NOMO-1 (cell line): ENCODE data around the gene ABCA7.

Experiments
- DNase-seq, 2 experiments: peaks; one replicate each; lab custom pipeline; 2025; ENCODE audit not compliant: unreplicated experiment in 2 of 2; lab: John Stamatoyannopoulos, UW

ABCA7 gene

DNA sequence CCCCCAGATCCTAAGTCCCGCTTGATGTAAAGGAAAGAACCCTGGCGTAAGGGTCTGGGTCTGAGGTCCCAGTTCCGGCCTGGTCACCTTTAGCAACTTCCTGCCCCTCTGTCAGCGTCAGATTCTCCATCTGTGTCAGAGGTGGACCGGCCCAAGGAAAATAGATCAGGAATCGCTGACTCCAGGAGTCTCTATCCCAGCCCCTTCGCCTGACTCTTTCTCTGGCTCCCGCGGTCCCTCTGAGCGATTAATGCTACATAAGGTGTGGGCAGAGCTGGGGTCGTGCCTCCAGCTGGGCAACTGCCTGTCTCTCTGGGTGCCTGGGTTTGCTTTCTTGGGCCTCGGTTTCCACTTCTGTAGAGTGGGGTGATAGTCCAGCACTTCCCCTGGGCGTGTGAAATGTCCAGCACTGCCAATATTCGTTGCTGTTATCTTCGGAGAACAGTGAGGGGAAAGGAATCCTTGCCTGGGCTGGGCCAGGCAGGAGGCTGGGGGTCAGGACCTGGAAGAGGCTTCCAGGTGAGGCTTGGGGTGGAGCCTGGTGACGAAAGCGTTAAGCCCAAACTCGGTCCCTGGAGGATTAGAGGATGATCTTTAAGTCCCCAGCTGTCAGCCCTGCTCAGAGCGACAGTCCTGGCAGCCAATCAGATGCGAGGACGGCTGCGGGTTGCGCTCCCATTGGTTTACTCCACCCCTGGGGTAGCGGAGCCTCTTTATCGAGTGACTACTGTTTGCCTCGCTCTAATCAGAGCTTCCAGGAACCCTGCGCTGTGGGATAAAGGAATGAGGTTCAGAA is 767 bp downstream of the ABCA7 start:
- DNase-seq, result peak; percentile 76 to 85

DNA sequence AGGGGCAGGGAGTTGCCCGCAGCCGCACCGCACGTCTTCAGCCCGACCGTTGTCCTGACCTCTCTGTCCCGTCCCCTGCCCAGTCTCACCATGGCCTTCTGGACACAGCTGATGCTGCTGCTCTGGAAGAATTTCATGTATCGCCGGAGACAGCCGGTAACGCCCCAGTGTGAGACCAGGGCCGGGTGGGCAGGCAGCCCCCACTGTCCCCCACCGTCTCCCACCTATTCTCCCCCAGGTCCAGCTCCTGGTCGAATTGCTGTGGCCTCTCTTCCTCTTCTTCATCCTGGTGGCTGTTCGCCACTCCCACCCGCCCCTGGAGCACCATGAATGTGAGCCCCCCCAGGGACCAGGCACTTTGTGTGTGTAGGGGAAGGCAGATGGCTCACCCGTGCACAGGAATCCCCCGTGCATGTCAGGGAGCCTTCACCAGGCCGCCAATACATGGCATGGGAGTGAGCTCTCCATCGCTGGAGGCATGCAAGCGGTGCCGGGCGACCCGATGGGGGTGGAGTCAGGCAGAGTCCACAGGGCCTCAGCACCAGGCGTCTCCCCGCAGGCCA is 1.4 kb downstream of the ABCA7 start:
- no peak for DNase-seq

DNA sequence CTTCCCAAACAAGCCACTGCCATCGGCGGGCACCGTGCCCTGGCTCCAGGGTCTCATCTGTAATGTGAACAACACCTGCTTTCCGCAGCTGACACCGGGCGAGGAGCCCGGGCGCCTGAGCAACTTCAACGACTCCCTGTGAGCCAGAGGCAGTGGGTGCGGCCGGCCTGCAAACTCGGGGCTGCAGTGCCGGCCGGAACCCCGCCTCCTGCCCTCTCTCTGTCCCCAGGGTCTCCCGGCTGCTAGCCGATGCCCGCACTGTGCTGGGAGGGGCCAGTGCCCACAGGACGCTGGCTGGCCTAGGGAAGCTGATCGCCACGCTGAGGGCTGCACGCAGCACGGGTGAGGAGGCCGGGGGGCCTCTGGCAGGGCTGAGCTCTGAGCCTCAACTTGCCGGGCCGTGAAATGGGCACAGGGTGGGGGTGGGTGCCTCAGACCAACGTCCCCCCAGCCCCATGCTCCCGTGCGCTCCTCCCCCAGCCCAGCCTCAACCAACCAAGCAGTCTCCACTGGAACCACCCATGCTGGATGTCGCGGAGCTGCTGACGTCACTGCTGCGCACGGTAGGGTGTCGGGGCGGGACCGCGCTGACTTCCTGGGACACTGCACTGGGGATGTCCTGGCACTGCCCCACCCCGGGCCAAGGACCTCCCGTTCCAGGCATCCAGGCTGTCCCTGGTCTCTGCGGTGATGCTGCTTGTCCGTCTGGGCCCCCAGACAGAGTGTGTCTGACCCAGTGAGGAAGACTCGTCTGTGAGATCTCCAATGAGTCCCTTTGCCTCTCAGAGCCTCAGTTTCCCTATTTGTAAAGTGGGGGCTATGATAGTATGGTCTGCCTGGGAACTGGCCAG is 2.2 kb downstream of the ABCA7 start:
- no peak for DNase-seq

DNA sequence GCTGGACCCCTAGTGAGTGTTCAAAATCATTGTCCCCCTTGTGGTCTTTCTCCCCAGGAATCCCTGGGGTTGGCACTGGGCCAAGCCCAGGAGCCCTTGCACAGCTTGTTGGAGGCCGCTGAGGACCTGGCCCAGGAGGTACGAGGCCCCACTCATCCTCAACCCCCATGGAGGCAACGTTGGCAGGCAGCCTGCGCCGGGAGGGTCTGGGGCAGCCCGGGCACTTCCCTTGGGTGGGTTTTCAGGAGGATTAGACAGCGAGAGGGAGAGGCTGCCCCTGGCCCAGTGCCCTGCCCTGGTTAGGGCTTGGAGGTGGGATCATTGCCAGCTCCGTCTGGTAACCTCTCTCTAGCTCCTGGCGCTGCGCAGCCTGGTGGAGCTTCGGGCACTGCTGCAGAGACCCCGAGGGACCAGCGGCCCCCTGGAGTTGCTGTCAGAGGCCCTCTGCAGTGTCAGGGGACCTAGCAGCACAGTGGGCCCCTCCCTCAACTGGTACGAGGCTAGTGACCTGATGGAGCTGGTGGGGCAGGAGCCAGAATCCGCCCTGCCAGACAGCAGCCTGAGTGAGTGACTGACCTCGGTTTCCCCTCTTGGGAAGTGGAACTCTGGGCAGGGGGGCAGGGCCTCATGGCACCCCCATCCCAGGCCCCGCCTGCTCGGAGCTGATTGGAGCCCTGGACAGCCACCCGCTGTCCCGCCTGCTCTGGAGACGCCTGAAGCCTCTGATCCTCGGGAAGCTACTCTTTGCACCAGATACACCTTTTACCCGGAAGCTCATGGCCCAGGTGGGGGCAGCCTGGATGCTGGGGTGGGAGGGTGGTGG is 3.0 kb downstream of the ABCA7 start:
- DNase-seq, result no peak

DNA sequence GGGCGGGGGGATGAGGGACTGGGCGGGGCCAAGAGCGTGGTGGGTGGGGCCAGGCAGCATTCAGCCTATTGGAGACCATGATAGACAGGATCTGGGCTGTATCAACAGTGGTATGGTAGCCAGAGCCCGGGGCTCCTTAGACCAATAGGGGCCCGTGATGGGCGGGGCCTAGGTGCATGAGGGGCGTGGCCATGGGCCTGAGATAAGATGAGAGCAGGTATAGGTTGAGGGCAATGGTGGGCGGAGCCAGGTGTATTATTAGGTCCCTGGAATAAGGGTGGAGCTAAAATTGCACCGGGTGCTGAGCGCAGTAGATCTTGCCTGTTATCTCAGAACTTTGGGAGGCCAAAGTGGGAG is 5.3 kb downstream of the ABCA7 start:
- DNase-seq, result no peak

DNA sequence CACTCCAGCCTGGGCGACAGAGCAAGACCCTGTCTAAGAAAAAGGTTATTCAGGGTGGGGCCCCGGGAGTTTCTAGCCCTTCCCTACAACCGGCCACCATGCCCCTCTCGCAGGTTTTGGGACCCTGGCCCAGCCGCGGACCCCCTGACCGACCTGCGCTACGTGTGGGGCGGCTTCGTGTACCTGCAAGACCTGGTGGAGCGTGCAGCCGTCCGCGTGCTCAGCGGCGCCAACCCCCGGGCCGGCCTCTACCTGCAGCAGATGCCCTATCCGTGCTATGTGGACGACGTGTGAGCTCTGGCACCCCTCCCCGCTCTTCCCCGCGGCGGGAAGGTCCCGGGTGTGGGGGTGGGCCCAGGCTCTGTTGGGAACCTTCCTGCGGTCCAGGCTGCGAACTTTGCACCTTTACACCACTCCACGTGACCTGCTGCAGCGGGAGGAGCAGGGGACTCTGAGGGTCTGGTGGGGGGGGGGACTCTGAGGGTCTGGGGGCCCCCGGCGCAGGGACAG is 6.3 kb downstream of the ABCA7 start:
- DNase-seq, result no peak

DNA sequence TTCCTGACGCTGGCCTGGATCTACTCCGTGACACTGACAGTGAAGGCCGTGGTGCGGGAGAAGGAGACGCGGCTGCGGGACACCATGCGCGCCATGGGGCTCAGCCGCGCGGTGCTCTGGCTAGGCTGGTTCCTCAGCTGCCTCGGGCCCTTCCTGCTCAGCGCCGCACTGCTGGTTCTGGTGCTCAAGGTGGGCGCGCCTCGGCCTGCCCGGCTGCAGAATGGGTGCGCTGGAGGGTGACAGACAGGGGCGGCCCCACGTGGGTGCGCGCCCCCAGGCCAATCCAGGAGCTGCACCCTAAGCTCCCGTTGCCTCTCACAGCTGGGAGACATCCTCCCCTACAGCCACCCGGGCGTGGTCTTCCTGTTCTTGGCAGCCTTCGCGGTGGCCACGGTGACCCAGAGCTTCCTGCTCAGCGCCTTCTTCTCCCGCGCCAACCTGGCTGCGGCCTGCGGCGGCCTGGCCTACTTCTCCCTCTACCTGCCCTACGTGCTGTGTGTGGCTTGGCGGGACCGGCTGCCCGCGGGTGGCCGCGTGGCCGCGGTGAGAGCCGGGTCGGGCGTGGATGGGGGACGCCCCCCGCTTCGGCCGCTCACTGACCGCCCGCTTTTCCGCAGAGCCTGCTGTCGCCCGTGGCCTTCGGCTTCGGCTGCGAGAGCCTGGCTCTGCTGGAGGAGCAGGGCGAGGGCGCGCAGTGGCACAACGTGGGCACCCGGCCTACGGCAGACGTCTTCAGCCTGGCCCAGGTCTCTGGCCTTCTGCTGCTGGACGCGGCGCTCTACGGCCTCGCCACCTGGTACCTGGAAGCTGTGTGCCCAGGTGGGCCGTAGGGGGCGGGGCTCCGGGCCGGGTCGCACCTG is 7.2 kb downstream of the ABCA7 start:
- no peak for DNase-seq

DNA sequence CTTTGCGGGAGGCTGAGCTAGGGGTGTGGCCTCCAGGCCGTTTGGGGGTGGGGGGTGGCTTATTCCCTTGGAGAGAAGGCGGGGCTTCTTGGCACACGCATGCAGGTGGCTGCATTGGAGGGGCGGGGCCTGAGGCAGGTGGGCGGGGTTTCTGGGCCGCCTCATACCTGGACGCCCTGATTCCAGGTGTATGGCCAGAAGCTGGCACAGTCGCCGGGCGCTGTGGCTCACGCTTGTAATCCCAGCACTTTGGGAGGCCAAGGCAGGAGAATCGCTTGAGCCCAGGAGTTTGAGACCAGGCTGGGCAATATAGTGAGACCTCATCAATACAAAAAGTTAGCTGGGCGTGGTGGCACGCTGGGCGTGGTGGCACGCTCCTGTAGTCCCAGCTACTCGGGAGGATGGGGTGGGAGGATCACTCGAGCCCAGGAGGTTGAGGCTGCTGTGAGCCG is 7.8 kb downstream of the ABCA7 start:
- no peak for DNase-seq

DNA sequence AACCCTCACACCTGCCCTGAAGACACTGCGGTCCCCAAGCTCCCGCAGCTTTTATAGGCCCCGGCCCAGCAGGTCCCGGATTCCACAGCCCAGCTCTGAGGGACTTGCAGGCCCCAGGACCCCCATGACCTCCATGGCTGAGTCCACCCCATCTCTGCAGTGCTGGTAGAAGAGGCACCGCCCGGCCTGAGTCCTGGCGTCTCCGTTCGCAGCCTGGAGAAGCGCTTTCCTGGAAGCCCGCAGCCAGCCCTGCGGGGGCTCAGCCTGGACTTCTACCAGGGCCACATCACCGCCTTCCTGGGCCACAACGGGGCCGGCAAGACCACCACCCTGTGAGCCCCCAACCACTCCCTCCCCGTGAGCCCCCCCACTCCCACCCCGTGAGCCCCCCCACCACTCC is 9.2 kb downstream of the ABCA7 start:
- no peak for DNase-seq

DNA sequence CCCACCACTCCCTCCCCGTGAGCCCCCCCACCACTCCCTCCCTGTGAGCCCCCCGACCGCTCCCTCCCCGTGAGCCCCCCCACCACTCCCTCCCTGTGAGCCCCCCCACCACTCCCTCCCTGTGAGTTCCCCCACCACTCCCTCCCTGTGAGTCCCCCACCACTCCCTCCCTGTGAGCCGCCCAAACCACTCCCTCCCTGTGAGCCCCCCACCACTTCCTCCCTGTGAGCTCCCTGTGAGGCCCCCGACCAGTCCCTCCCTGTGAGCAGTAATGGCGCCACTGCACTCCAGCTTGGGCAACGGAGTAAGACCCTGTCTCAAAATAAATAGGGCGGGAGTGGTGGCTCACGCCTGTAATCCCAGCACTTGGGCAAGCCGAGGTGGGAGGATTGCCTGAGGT is 9.9 kb downstream of the ABCA7 start:
- DNase-seq, result no peak

DNA sequence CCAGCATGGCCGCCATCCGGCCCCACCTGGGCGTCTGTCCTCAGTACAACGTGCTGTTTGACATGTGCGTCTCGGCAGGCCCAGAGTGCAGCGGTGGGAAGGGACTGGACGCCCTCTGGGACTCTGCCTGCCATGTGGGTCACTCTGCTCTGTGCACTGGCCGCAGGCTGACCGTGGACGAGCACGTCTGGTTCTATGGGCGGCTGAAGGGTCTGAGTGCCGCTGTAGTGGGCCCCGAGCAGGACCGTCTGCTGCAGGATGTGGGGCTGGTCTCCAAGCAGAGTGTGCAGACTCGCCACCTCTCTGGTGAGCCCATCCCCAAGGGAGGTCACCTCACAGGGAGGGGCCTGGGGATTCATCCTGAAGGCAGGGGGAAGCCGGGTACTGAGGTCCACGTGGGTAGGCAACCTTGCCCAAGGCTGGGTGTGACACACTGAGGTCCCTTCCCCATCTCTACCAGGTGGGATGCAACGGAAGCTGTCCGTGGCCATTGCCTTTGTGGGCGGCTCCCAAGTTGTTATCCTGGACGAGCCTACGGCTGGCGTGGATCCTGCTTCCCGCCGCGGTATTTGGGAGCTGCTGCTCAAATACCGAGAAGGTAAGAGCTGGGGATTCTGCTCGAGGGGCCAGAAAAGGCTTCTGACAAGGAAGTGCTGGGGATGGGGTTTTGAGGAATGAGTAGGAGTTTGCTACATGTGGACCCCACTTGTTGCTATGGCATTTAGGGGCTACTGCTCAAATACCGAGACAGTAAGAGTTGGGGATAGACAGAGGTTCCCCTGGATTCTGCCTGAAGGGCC is 11.3 kb downstream of the ABCA7 start:
- DNase-seq, result no peak

DNA sequence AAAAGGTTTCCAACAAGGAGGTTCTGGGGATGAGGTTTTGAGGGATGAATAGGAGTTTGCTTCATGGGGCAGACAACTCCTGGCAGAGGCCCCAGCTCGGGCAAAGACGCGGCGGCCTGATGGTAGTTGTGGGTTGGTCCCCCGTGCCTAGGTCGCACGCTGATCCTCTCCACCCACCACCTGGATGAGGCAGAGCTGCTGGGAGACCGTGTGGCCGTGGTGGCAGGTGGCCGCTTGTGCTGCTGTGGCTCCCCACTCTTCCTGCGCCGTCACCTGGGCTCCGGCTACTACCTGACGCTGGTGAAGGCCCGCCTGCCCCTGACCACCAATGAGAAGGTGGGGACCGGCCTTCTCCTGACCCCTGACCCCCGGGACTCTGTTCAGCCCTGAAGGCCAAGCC is 11.9 kb downstream of the ABCA7 start:
- no peak for DNase-seq

DNA sequence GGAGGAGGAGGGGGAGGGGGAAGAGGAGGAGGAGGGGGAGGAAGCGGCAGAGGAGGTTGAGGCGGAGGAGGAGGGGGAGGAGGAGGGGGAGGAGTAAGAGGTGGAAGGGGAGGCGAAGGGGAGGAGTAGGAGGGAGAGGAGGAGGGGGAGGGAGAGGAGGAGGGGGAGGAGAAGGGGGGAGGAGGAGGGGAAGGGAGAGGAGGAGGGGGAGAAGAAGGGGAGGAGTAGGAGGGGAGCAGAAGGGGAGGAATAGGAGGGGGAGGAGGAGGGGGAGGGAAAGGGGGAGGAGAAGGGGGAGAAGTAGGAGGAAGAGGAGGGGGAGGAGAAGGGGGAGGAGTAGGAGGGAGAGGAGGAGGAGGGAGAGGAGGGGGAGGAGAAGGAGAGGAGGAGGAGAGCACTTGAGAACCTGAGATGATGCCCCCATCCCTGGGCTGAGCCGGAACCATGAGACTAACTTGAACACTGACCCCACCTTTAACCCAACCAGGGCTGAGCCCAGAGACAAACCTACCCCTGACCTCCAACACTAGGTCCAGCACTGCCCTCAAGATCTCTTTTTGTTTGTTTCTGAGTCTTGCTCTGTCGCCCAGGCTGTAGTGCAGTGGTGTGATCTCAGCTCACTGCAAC is 12.6 kb downstream of the ABCA7 start:
- DNase-seq, result no peak

DNA sequence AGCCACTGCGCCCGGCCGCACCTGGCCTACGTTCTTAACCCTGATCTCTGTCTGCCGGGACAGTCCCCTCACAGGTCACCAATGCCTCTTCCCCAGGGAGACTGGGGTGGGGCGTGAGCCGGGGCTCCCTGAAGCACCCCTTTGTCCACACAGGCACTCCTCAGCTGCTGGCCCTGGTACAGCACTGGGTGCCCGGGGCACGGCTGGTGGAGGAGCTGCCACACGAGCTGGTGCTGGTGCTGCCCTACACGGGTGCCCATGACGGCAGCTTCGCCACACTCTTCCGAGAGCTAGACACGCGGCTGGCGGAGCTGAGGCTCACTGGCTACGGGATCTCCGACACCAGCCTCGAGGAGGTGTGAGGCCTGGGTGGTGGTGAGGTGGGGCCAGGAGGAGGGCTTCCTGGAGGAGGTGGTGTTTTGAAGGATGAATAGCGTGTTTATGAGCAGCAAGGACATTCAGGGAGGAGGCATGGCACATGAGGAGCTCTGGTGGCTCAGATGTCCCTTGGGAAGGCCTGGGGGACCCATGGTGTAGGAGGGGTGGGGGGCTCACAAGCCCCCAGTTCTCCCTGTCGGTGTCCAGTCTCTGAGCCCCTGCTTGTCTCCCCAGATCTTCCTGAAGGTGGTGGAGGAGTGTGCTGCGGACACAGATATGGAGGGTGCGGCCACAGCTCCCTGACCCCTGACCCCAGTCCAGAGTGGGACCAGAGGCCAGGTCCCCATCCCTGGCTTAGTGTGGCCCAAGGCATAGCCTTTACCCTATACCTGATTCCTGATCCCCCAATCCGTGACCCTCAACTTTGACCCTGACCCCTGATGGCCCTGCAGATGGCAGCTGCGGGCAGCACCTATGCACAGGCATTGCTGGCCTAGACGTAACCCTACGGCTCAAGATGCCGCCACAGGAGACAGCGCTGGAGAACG is 13.5 kb downstream of the ABCA7 start:
- no peak for DNase-seq

DNA sequence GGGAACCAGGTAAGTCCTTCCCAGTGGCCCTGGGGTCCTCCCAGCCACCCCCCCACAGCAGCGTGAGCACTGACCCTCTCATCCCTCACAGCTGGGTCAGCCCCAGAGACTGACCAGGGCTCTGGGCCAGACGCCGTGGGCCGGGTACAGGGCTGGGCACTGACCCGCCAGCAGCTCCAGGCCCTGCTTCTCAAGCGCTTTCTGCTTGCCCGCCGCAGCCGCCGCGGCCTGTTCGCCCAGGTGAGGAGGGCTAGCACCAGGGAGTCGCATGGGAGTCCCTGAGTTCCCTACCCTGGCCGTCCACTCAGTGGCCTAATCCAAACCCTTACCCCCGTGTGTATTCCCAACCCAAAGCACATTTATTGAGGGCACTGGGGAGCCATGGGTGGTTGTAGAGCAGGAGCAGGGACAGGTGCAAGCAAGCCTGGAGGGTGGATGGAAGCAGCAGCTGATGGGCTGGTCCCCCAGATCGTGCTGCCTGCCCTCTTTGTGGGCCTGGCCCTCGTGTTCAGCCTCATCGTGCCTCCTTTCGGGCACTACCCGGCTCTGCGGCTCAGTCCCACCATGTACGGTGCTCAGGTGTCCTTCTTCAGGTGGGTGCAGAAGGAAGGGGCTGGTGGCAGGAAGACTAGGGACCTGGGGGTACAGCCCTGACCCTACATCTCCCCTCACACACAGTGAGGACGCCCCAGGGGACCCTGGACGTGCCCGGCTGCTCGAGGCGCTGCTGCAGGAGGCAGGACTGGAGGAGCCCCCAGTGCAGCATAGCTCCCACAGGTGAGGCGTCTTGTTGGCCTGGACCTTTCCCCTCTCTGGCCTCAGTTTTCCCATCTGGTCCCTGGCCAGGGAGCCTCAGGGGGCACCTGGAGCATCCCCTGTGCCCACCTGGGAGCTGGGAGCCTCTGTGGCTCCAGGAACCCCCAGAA is 14.5 kb downstream of the ABCA7 start:
- DNase-seq, result no peak

DNA sequence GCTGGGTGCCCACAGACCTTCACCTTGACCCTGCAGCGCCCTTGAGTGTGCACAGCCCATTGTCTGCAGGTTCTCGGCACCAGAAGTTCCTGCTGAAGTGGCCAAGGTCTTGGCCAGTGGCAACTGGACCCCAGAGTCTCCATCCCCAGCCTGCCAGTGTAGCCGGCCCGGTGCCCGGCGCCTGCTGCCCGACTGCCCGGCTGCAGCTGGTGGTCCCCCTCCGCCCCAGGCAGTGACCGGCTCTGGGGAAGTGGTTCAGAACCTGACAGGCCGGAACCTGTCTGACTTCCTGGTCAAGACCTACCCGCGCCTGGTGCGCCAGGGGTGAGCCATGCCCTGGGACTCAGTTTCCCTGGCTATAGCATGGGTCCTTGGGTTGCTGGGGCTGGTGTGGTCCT is 15.1 kb downstream of the ABCA7 start:
- DNase-seq, result no peak
